NCI-H748 (cell line): Measurements from ENCODE around the gene TPRG1L.

Experiments used
- DNase-seq: peaks from one replicate; lab custom pipeline; 2025; ENCODE audit not compliant: unreplicated experiment; lab: John Stamatoyannopoulos, UW

The TPRG1L gene

DNA sequence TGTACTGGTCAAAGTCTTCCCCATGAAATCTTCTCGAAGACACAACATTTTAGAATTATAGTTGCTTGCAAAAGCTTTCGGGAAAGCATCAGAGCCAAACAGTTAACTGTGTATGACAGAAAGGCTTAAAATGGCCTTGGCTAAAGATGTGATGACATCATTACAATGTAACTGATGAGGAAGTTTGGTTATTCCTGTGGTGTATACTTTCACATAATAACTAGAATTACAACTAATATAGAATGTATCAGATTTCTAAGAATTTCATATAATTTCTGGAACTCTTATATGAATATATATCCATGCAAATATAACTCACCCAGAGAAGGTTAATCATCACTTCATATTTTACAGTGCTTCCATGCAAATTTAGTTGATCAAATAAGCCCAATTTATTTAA lies 35.9 kb downstream of the TPRG1L start:
- DNase-seq: no peak

DNA sequence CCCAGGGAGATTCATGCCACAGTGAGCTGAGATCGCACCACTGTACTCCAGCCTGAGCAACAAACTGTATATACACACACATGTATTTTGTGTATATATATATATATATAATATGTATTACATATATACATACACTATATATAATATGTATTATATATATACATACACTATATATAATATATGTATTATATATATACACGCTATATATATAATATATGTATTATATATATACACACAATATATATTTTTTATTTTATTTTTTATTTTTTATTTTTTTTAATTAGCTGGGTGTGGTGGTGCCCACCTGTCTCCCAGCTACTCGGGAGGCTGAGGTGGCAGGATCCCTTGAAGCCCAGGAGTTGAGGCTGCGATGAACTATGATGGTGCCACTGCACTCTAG lies 36.8 kb downstream of the TPRG1L start:
- no peak for DNase-seq

DNA sequence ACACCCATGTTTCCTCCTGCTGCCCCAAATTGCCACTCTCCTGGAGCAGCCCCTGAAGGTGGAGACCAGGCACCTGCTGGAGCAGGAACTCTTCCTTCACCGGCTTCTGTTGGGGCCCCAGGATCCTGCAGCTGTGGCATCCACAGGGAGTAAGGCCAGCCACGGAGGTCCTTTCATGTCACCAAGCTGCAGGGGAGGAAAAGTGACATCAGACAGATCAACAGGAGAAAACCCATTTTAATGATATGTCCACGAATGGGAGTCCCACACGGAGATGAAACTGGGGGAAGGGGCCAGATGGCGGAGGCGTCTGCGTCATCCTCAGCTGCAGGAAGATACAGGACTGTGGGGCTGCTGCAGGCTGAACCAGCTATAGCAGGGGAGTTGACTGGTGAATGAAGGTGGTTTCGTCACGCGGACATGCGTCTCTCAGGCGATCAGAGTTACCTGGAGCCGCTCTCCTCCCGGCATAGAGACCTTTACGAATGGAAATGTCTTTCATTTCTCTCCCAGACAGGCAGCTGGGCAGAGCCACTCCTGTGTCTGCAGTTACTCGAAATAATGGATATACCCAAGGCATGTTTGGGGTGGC lies 37.4 kb downstream of the TPRG1L start:
- DNase-seq: no peak

DNA sequence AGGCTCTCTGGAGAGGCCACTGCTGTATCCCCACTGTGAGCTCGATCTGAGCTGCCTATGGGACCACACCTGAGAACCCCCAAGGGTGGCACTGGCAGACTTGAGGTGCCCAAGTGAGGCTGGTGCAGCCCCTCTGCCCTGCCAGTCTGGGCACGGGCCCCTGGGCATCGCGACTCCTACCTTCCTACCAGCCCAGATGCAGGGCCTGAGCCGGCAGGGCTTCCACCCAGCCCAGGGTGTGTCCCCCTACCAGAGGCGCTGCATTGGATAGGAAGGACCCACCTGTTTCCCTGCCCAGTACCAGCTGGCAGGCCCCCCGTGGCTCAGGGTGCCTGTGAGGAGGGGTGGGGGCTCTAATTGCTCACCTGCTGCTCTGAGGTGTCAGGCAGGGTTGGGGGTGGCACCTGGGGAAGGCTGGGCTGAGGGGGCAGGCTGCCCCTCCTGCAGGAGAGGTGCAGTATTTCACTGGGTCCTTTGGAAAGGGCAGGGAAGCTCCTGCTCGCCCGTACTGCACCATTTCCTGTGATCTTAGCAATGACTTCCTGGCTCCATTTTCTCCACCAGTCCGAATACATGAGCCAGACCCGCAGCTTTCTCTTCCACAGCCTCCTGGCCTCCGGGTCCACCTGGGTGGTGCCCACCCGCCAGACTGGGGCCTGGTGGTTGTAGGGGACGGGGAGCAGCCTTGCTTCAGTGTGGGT lies 39.3 kb downstream of the TPRG1L start:
- no peak for DNase-seq

DNA sequence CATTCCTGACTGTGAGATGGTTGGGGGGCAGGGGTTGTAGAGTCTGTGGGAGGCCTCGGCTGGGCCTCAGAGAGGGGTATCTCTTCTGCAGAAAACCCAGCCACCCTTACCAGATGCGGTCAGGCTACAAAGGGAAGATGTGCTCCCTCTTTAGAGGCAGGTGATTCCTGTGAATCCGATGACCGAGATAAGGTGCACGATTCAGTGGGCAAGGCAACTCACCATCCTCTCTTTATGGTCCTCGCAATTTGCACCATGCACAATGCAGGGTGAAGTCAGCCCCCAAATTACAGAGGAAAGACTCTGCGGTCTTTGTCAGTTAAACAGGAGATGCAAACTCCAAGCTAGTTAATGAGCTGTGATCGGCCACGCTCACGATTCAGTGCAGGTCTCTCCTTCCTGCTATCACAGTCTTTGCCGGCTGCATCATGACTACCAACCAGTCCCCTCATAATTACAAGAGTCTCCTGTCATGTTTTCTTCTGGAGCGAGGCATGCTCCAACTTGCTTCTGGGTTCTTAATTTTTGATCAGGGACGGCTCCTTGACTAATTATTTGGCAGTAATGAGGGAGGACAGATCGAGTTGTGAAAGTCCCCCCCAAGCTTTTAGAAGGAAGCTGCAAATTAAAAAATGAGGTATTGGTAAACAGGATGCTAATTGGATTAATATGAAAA lies 40.0 kb downstream of the TPRG1L start:
- DNase-seq: no peak

DNA sequence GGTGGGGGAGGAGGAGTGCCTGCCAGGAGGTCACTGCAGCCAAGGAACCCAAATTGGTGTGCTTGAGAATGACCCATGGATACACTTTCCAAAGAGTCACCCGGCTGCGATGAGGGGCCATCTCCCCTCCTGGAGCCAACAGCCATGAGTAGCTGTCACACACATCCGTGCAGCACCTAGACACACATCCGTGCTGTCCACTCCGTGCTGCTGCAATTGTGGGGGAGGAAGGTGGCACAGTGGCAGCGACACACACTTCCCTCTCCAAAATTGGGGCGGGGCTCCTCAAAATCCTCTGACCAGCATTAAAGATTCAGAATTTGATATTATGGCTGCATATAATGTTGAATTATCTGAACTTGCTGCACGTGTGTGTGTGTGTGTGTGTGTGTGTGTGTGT lies 43.3 kb downstream of the TPRG1L start:
- DNase-seq: no peak

DNA sequence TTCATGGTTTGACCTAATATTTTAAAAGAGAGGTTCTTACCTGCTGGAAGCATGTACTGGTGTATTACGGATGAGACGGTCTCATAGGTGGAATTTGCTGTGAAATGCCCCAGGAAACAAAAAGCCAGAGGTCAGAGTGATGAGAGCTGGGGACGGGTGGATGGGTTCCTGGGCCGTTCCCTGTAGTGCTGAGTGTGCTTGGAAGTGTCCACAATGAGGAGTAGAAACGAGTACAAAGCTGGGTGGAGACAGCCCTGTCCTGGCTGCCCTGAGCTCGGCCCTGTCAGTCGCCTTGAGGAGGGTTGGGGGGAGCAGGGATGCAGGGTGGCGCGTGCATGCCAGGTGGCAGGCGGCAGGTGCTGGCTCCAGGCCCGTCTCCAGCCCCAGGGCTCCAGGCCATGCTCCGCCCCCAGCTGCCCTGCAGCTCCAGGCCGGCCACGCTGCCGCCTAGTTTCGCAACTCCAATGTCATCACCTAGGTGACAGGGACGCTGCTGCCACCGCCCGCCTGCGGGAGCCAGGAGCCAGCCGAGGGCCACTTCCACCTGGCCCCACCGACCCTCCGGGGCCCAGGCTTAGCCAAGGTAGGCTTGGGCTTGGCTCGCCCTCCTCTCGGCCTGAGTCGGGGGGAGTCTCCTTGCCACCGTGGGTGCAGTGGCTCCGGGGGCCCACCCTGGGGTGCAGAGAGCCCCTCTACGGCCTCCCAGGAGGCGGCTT lies 43.9 kb downstream of the TPRG1L start:
- peak; percentile 95 for DNase-seq

DNA sequence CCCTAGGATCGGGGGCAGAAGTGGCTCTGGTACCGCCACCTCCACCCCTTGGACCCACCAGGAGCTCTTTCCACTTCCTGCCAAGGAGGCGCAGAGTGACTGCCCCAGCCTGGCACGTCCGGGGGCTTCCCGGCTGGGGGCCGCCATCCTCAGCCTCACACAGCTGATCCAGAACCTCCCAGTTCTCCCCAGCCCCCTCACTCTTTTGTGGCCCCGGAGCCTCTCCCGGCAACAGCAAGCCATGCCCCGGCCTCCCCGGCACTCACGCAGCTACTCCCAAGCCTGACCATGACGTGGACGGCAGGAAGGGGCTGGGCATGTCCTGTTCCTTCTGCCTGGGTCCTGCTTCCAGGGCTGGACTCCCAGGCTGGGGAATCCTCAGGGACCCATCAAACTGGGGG lies 44.6 kb downstream of the TPRG1L start:
- DNase-seq: no peak

DNA sequence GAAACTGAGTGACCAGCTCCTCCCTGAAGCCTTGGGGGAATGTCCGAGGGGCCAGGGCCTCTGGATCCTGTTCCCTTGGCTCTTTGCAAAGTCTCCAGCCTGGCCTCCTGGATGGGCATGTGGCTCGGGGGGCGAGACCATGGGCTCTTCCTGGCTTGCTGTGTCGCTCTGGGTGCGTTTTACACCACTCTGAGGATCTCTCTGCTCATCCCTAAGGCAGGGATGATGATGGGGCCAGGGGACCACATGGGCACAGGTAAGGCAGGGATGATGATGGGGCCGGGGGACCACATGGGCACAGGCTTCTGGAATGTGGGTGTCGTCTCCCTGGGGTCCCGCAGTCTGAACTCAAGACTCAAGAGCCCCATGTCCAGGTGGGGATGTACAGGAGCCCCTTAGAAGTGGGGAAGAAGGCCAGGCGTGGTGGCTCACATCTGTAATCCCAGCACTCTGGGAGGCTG lies 45.2 kb downstream of the TPRG1L start:
- DNase-seq: no peak

DNA sequence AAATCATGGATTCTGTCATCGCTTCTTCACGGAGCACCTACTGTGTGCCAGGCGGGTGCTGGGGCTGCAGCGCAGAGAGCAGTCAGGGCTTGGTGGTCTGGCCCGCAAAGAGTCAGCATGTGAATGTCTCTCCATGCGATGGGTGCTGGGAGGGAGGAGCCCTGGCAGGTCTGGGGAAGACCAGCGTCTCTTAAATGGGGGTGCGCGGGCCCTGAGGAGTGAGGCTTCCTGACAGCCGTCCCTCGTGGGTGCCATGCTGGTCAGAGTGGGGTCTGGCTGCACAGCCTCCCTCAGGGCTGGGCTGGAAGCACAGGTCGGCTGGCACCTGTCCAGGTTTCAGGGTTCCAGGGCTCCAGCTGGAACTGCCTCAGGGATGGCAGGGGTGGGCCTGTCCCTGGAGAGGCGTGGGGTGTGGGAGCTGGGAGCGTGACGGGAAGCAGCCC lies 46.0 kb downstream of the TPRG1L start:
- no peak for DNase-seq

DNA sequence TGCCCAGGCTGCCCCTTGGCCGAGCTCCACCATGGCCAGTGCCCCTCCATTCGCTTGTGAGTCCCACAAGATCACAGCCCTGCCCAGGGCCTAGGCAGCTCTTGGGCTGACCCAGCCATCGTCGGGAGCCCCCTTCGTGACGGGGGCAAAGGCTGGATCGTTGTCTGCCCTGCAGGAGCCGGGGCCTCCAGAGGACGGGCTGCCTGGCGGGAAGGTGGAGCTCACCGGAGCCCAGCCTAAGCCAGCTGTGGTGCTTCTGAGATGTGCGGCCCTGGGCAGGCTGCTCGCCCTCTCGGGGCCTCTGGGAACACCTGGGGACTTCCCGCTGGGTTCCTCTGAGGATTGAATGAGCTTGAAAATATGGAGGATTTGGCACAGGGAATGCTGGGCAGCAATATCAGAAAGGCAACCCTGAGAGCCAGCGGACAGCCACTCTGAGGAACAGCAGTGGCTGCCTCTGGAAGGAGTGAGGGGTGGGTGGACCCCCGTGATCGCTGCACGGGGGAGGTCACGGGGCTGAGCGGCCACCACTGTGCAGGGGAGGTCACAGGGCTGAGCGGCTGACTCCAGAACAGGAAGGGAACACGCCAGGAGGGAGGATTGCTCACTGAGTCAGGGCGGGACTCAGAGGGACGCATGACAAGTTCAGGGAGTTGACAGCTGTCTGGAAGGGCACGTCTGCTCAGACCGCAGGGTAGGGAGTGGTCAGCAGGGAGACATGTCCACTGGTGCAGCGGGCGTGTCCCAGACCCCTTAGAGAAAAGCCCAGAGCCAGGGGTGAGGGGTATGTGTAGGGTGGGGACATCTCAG lies 46.8 kb downstream of the TPRG1L start:
- DNase-seq: no peak

DNA sequence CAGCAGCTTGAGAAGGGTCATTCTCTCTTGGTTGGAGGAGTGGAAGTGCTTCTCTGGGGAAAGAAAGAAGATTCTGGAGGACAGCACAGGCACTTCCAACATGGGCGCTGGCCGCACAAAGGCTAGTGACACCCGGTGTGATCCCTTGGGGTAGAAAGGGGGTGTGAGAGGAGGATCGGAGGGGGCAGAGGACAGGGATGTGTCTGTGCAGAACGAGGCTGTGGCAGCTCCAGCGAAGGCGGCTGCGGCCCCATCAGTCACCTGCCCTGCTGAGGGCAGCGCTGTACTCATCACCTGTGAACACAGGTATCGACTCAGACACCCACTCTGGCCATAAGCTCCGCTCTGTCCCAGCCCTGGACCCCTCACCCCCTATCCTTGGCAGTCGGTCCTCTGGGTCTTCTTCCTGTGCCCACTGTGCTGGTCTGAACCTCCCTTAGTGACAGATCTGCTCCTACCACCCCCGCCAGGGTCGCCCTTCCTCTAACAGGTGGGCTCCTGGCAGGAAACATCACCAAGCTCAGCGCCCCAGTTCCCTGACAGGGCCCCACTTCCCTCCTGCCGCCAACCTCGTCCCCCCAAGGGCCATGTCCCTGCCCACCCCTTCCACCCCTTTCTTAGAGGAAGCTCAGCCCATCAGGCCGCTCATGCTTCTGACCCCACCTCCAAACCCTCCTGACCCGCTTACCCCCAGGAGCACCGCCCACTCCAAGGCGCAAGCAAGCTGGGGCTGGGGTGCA lies 47.6 kb downstream of the TPRG1L start:
- no peak for DNase-seq

DNA sequence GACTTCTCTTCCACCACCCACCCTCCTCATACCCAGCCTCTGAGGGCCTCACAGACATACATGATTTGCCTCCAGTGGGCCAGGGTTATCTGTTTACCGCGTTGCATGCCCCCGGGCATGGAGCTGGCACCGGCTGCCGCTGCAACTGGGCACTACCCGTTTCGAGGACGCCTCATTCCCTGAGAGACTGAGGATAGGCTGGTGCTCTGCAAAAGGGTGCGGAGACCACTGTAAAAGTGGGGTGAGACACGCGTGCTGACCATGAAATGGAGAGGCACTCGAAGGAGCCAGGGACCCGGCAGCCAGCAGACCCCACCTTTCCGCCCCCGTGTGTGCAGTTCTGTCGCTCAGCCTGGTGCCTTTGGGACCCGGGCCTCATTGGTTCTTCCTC lies 48.2 kb downstream of the TPRG1L start:
- DNase-seq: no peak

DNA sequence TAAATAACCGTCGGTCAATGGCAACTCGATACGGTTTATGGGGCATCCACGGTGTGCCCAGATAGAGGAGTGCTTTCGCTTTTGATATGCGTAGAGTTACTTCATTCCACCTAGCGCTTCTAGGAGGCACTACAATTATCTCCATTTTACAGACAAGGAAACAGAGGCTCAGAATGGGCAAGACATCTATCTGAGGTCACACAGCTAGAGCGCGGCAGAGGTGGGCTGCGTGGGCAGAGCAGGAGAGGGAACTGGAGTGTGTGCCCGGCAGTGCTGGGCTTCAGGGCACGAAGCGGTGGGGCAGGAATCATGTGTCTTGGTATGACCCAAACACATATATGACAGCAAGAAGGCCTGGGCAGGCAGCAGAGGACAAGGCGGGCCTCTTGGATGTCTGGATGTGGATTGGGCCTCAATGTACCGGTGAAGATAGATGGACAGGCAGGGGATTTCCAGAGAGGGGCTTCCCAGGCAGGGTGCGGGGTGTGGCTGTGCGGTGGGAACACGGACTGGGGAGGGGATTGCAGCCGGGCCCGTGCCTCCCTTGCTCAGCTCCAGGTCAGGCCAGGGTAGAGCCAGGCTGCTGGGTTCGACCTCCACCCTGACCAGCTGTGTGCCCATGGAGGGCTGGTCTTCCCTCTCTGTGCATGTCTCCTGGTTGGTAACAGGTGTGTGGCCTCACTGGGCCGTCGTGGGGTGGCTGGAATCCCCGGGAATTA lies 48.7 kb downstream of the TPRG1L start:
- no peak for DNase-seq

DNA sequence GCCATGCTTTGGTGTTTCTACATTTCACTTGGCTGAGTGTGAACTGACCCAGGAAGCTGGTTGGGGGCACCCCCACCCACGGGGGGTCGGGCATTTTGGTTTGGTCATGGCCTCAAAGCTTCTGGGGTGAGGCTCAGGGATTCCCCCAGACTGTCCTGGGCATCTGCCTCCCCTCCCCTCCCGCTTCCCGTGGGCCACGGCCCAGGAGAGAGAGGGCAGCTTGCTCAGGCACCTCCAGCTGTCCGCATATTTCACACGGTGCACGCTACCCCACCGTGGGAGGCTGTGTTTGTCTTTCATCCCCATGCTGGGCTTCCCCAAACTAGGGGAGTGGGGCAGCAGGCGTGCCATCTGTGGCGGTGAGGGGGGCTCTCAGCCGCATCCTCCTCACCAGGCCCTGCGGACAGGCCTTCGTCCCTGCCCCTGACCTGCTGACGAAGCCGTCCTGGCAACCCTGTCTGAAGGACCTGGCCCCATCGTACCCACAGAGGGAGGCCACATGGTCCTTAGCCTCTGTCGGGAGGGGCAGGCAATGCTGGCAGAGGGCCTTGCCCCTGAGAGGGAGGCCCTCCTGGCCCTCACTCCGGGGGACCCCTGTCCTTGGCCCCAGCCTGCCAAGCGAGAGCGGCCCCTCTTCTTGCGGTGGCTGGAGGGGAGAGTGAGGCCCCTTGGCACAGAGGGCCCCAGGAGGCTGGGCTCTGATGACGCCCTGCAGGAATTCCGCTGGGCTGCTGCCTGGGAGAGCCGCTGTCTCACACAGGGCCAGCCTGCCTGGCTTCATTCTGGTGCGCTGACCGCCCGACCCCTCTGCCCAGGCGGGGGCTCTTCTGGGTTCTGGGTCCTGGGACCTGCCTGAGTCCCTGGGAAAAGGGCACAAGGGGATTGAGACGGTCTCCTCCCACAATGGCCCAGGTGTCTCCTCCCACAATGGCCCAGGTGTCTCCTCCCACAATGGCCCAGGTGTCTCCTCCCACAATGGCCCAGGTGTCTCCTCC lies 49.6 kb downstream of the TPRG1L start:
- peak; percentile 20 for DNase-seq

DNA sequence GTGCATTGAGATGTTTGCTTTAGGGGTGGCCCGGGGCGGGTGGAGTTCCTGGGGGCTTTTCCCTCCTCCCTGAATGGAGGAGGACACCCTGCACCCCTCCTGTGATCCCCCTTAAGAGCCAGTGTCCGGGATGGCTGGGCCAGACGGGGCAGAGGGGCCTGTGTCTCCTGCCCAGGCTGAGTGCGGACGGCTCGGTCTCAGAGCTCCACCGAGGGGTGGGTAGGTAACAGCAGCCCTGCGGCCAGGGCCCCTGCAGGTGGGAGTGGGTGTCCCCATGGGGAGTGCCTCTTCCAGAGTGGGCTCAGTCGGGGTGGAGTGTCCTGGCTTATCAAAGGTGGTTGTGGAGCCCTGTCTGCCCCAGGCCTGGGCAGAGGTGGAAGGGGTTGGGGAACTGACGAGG lies 50.6 kb downstream of the TPRG1L start:
- DNase-seq: no peak

DNA sequence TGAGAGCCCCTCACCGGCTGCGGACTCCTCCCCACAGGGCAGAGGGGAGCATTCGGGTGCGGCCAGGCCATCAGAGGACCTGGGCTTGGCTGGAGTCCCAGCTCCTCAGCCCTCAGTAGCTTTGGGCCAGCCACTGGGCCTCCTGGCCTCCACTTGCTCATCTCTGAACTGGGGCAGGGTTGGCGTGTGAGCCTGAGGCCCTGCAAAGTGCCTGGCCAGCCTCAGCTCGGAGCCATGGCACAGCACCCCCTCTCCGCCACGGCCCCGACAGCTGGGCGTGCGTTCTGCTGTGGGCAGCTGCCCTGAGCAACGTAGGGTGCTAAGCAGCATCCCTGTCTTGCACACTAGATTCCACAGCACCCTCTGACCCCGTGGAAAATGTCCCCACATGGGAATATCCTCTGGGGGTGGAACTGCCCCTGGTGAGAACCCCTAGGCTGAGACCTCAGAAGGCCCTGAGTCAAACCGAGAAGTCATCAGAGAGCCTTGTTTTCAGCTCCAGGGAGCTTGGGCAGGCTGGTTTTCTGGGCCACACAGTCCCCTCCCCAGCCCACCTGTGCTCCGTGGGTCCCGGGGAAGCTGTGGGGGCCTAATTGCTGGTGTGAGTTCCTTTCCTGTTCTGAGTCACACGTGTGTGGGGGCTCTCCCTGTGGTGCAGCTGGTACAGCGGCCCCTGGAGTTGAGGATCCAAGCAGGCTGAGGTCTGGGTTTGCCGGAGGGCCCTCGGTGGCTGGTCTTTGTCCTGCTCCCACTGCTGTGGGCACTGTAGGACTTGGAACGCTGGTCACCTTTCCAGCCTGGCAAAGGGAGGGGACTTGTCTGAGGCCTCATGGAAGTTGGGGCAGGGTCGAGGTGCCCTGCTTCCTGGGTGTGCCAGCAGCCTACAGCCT lies 52.0 kb downstream of the TPRG1L start:
- no peak for DNase-seq
